Measurements from ENCODE around the gene CHST7.
"Not testable (repeated sequence)": the region's sequence is repeated elsewhere in the genome, so short reads cannot be mapped to it uniquely, and the experiment has no call there.

Gene CHST7, protein sequence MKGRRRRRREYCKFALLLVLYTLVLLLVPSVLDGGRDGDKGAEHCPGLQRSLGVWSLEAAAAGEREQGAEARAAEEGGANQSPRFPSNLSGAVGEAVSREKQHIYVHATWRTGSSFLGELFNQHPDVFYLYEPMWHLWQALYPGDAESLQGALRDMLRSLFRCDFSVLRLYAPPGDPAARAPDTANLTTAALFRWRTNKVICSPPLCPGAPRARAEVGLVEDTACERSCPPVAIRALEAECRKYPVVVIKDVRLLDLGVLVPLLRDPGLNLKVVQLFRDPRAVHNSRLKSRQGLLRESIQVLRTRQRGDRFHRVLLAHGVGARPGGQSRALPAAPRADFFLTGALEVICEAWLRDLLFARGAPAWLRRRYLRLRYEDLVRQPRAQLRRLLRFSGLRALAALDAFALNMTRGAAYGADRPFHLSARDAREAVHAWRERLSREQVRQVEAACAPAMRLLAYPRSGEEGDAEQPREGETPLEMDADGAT

DNA sequence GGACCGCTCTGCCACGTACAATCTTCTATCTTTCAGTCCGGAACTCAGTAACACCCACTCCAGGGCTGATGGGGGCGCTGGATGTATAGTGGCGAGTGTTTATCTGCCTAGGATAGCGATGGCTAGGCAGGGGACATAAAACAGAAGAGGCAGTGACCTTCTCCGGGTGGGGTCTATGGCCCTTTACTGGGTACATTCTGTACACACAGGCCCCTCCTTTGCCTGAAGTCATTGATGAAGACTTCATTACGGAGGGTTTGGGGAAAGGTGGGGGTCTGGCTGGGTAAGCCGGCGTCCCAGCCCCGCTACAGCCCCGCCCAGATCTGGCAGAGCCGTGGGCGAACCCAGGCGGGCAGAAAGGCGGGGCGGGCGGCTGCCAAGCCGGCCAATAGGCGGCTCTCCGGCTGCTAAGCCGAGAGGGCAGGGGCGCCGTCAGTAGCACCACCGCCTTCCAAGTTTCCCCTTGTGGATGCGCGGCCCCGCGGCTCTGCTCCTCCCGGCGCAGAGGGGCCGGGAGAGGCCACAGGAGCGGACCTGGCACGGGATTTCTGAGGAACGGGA lies at the start of gene CHST7:
CHST7 (plus strand) TSS at position 435 of the 561 bp plus-strand sequence. CDS start 167 bp downstream, outside the sequence.
- H3K4me1 Mint-ChIP-seq (ENCODE audit: low read depth) = peaks cover 46% of the 10 kb centered on the region
- H3K4me3 Mint-ChIP-seq = peak within 1 kb of the TSS; percentile 84
- peak within 1 kb of the TSS; percentile 75 for H3K27ac Mint-ChIP-seq

DNA sequence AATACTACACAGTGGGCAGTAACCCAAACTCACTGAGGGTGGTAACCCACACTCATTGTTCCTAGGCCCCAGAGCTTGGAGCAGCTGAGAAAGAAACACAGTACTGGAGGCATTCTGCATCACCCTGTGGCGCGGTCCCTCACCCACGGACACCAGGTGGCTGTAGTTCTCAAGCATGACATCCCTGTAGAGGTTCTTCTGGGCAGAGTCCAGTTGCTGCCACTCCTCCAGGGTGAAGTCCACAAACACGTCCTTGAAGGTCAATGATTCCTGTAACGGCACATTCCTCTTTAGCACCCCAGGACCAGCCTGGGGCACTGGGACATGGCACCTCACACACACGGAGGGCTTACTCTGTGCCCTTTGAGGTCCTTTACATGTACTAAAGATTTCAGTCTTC lies 44.9 kb upstream of the CHST7 start:
- H3K36me3 Mint-ChIP-seq (ENCODE audit: low read depth) = peaks cover 18% of the 10 kb centered on the region
- H3K4me3 Mint-ChIP-seq; H3K9me3 Mint-ChIP-seq; H3K4me1 Mint-ChIP-seq (ENCODE audit: low read depth); intact Hi-C loops (cut with micrococcal nuclease); H3K27ac Mint-ChIP-seq; H3K27me3 Mint-ChIP-seq: not testable (repeated sequence)

More for the DNA sequence above, at the start of gene CHST7:
- H3K36me3 Mint-ChIP-seq (ENCODE audit: low read depth) = peaks cover 8% of the 10 kb centered on the region
- intact Hi-C loops (cut with micrococcal nuclease) = no loop called here
- no peaks in the 10 kb centered on the region for H3K9me3 Mint-ChIP-seq
- peaks cover 4% of the 10 kb centered on the region for H3K27me3 Mint-ChIP-seq

DNA sequence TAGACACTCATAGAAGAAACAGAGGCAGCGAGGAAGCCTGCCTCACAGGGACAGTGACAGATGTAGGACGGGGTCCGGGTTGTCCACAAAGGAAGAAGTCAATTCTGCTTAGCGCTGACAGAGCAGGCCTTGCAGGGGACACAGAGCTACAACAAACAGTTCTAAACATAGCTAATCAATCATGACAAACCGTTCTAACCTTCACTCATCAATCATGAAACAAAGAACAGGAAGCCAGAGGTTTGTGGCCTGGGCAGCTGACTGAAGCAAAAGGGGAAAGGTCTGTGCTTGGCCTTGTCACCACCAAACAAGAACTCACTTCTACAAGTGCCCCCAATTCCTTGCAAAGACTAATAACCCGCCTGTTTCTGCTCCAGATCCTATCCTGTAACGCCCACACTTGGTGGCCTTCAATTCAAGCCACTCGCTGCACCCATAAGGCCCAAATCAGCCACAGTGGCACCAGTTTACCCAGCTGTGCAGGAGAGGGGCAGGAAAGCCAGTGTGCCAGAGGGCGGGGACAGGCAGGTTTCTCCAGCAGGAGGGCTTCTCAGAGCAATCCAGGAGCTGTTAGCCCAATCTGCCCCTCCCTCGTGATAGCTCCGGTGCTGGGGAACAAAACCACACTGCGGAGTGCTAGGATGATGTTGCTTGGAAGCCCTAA lies 43.7 kb upstream of the CHST7 start:
- H3K36me3 Mint-ChIP-seq (ENCODE audit: low read depth) = peaks cover 18% of the 10 kb centered on the region

DNA sequence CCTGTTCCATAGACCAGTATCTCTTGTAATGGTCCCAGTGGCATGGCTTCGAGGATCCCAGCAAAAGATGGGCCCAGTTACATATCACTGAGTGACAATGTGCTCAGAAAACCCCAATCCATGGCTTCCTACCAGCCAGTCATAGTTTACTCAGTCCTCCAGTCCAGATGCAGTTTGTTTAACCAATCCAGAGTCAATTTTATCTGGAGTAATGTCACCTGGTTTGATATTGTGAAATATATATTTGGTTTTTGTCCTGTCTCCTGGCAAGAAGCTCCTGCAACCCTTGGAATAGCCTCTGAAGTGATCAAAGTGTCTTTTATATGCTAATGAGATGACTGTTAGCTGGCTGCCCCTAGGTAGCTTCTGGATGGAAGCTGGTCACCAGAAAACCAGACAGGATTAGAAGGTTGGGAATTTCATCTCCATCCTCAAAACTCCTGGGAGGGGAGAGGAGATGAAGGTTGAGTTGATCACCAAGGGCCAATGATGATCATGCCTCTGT lies 43.1 kb upstream of the CHST7 start:
- H3K27ac Mint-ChIP-seq; H3K9me3 Mint-ChIP-seq; H3K4me1 Mint-ChIP-seq (ENCODE audit: low read depth); intact Hi-C loops (cut with micrococcal nuclease); H3K27me3 Mint-ChIP-seq; H3K4me3 Mint-ChIP-seq: not testable (repeated sequence)
- H3K36me3 Mint-ChIP-seq (ENCODE audit: low read depth) = peaks cover 18% of the 10 kb centered on the region

More for the DNA sequence above, 43.7 kb upstream of the CHST7 start:
- H3K27ac Mint-ChIP-seq; H3K4me1 Mint-ChIP-seq (ENCODE audit: low read depth); intact Hi-C loops (cut with micrococcal nuclease); H3K27me3 Mint-ChIP-seq; H3K4me3 Mint-ChIP-seq; H3K9me3 Mint-ChIP-seq: not testable (repeated sequence)

DNA sequence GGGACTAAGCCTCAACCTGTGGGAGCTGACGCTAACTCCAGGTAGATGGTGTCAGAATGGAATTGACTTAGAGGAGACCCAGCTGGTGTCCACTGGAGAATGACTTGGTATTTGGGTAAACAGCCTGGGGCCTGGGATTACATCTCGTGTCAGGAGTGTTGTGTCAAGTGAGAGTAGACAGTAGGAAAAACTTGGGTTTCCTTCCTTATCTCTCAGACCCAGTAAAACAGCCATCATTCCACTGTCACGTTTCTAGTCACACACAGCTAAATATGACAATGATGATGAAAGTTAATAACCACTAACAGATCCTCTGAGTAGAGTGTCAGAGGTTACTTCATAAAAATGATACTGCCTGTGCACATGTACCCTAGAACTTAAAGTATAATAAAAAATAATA lies 42.1 kb upstream of the CHST7 start:
- Mint-ChIP-seq H3K4me3 (no peak overlapping the region), H3K9me3 (no peaks in the 10 kb centered on the region), H3K36me3 (ENCODE audit: low read depth) (peaks cover 14% of the 10 kb centered on the region), H3K4me1 (ENCODE audit: low read depth) (no peaks in the 10 kb centered on the region), H3K27ac (no peak overlapping the region), H3K27me3 (no peaks in the 10 kb centered on the region)
- intact Hi-C loops (cut with micrococcal nuclease) = no loop called here

DNA sequence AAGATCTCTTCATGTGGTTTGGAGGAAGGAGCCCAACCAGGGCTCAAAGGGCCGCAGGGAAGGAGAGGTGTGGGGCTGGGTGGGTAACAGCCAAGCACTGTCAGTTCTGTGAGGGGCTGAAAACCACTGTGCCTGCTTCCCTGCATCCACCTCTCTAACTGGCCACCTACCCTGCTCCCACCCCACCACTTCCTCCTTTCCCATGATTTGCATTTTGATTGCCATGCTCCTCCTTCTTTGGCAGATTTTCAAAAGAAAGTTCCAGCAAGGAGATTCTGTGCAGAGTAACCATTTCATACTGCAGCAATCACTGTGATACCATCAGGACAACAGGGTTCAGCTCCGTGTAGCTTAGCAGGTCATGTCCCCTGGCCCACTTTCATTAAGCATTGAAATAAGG lies 30.1 kb upstream of the CHST7 start:
- Mint-ChIP-seq H3K27ac (no peak overlapping the region), H3K9me3 (no peaks in the 10 kb centered on the region), H3K4me3 (no peak overlapping the region), H3K27me3 (no peaks in the 10 kb centered on the region), H3K36me3 (ENCODE audit: low read depth) (peaks cover 18% of the 10 kb centered on the region), H3K4me1 (ENCODE audit: low read depth) (peaks cover 24% of the 10 kb centered on the region)
- intact Hi-C loops (cut with micrococcal nuclease) = no loop called here

DNA sequence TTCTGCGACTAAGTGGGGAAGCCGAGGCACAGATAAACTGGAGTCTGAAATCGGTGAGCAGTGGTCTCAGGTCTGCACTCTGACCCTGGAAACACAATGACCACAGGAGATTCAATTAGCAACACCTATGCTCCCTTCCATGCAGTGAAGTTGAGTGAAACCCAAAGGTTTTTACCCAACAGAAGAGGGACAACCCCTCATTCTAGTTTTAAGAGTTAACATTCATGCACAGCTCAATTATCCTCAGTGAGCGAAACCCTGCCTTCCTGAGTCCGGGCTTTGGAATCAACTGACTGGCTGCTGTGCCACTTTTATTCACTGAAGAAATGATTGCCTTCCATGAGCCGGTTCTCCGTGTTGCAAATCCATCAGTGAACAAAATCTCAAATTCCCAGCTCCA lies 29.0 kb upstream of the CHST7 start:
- Mint-ChIP-seq H3K4me1 (ENCODE audit: low read depth) (peaks cover 24% of the 10 kb centered on the region), H3K4me3 (peak overlapping the region; percentile 98), H3K27ac (peak overlapping the region; percentile 98), H3K36me3 (ENCODE audit: low read depth) (peaks cover 24% of the 10 kb centered on the region)
- H3K9me3 Mint-ChIP-seq; intact Hi-C loops (cut with micrococcal nuclease); H3K27me3 Mint-ChIP-seq: not testable (repeated sequence)

DNA sequence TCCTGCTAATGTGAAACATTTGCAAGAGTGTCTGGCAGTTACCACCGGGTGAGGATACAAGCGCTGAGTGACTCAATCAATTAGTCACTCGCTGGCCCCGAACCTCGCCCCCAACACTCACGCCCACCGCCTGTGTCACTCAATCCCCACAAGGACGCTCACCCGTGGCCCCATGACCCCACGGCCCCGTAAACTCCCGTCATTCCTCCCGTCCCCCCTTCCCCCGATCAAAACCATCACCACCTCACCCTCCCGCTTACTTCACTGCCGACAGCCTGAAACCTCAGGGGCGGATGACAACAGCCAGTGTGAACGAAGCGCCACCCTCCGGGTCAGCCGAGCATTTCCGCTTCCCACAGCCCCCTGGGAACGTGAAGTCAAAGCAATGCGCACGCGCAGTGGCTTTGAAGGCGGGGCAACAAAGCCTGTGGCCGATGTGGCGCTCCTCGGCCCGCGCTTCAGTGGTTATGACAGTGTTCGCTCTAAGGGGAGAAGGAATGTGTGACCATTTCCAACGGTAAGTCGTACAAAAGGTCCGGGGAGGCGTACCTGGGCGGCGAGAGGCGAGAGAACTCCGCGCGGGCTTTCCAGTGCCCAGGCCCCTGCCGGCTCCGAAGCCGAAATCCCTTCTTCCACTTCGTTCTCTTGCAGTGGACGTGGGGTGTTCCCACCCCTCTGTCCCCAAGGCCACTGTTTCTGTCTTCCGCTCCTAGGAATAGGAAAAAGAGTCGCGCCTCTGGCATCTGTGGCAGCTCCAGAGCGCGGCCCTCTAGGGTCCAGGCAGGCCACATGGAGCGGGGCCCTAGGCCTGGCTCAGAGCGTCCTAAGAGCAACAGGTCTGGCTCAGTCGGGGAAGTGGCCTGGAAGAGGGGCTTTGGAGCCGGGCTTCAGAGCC lies 28.2 kb upstream of the CHST7 start, which contains the start of gene ZNF674:
ZNF674 (minus strand) TSS at position 311 of the 895 bp plus-strand sequence. CDS start 3,334 bp downstream, outside the sequence.
- Mint-ChIP-seq H3K27me3 (no peaks in the 10 kb centered on the region), H3K27ac (peak within 1 kb of the TSS; percentile 98), H3K9me3 (no peaks in the 10 kb centered on the region), H3K4me1 (ENCODE audit: low read depth) (peaks cover 24% of the 10 kb centered on the region), H3K36me3 (ENCODE audit: low read depth) (peaks cover 19% of the 10 kb centered on the region), H3K4me3 (peak within 1 kb of the TSS; percentile 98)
- intact Hi-C loops (cut with micrococcal nuclease) = no loop called here

DNA sequence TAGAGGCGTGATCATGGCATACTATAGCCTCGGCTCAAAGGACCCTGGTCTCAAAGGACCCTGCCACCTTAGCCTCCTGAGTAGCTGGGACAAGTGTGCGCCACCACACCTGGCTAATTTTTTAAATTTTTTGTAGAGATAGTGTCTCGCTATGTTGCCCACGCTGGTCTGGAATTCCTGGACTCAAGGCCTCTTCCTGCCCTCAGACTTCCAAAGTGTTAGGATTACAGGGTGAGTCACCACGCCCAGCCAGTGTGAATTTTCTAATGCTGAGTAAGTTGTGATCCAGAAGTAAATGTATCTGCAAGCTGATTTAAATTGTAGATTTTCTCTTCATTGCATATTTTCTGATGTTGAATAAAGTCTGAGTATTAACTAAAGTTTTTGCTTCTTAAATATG lies 25.7 kb upstream of the CHST7 start:
- Mint-ChIP-seq H3K4me1 (ENCODE audit: low read depth) (peaks cover 24% of the 10 kb centered on the region), H3K27me3 (no peaks in the 10 kb centered on the region), H3K27ac (no peak overlapping the region), H3K4me3 (no peak overlapping the region), H3K9me3 (no peaks in the 10 kb centered on the region), H3K36me3 (ENCODE audit: low read depth) (peaks cover 23% of the 10 kb centered on the region)
- intact Hi-C loops (cut with micrococcal nuclease) = no loop called here

DNA sequence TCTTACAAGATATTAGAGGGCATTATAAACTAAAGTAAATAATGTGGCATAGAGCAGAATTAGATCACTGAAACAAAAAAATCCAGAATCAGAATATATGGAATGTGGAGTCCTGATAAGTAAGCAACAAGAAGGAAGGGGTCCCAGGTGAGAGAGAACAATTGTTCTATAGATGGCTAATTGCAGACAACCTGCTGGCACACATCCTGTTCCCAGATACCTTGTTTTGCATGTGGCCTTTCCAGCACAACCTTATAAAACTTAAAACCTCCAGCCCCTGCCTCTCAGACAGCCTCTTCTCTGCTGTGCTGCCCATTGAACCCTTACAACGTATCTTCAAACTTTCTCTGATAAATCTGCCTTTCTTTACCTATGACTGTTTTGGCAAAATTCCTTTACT lies 23.7 kb upstream of the CHST7 start:
- peaks cover 25% of the 10 kb centered on the region for H3K36me3 Mint-ChIP-seq (ENCODE audit: low read depth)
- no peaks in the 10 kb centered on the region for H3K9me3 Mint-ChIP-seq
- no peak overlapping the region for H3K27ac Mint-ChIP-seq
- intact Hi-C loops (cut with micrococcal nuclease) = no loop called here
- H3K27me3 Mint-ChIP-seq = no peaks in the 10 kb centered on the region
- H3K4me1 Mint-ChIP-seq (ENCODE audit: low read depth) = peaks cover 8% of the 10 kb centered on the region
- no peak overlapping the region for H3K4me3 Mint-ChIP-seq

DNA sequence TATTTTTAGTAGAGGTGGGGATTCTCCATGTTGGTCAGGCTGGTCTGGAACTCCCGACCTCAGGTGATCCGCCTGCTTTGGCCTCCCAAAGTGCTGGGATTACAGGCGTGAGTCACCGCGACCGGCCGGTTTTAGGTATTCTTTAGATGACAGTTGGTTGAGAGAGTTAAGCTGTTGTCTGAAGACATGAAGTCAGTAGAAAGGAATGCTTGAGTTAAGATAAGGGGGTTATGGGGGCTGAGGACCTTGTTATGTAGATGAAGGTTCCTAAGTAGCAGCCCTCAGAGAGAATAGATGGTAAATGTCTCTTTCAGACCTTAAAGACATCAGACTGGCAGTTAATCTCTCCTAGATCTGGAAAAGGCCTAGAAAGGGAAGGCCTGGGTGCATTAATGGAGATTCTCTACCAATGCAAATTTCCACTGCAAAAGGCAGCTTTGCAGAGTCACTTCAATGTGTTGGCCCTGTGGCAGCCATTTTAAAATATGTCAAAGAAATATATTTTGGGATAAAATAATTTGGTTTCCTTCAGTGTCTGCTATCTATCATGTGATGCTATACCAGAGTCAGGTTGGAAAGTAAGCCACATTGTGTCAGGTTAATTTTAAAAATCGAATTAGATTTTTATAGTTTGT lies 22.0 kb upstream of the CHST7 start:
- Mint-ChIP-seq H3K27me3 (no peaks in the 10 kb centered on the region), H3K4me3 (no peak overlapping the region), H3K9me3 (no peaks in the 10 kb centered on the region), H3K4me1 (ENCODE audit: low read depth) (peaks cover 2% of the 10 kb centered on the region), H3K27ac (no peak overlapping the region), H3K36me3 (ENCODE audit: low read depth) (peaks cover 15% of the 10 kb centered on the region)
- intact Hi-C loops (cut with micrococcal nuclease) = no loop called here

DNA sequence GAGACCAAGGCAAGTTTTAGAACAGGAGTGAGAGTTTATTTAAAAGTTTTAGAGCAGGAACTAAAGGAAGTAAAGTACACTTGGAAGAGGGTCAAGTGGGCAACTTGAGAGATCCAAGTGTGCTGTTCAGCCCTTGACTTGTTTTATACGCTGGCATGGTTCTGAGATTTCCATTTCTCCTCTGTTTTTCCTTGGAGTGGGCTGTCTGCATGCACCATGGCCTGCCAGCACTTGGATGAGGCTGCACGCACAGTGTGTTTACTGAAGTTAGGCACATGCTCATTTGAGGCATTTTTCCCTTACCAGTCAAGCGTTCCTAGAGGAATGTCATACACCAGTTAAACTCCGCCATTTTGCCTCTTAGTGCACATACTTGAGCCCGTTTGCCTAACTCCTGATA lies 19.6 kb upstream of the CHST7 start:
- no peaks in the 10 kb centered on the region for H3K27me3 Mint-ChIP-seq
- no peaks in the 10 kb centered on the region for H3K4me1 Mint-ChIP-seq (ENCODE audit: low read depth)
- no peak overlapping the region for H3K27ac Mint-ChIP-seq
- no peaks in the 10 kb centered on the region for H3K9me3 Mint-ChIP-seq
- H3K36me3 Mint-ChIP-seq (ENCODE audit: low read depth) = peaks cover 10% of the 10 kb centered on the region
- intact Hi-C loops (cut with micrococcal nuclease) = loop anchor here (2.0 kb wide), 1 partner anchor 243 kb away; no protein-coding TSS in a partner anchor
- H3K4me3 Mint-ChIP-seq = no peak overlapping the region

DNA sequence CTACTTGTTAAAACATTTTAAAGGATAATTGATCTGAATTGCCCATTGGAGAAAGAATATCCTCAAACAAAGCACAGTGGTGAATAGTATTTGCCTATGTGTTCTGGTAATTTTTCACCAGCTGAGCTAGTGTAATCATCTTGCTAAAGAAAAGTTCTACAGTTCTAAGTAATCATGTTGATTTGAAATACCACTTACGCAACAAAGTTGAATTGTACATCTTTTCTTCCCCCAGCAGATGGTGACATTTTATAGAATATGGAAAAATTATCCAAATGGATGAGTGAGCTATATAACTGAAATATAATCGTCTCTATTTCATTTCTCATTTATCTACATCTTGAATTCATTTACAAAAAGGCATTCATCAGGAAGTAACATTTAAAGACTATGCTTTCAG lies 18.6 kb upstream of the CHST7 start:
- H3K27ac Mint-ChIP-seq = no peak overlapping the region
- no peaks in the 10 kb centered on the region for H3K27me3 Mint-ChIP-seq

More for the DNA sequence above, 18.6 kb upstream of the CHST7 start:
- no peaks in the 10 kb centered on the region for H3K9me3 Mint-ChIP-seq
- intact Hi-C loops (cut with micrococcal nuclease) = loop anchor here (1.0 to 5.0 kb wide), 3 partner anchors 131 to 242 kb away; partner anchors contain the start of gene SLC9A7
- no peak overlapping the region for H3K4me3 Mint-ChIP-seq
- no peaks in the 10 kb centered on the region for H3K4me1 Mint-ChIP-seq (ENCODE audit: low read depth)
- H3K36me3 Mint-ChIP-seq (ENCODE audit: low read depth) = peaks cover 8% of the 10 kb centered on the region
